SKM-1 (cell line): ENCODE measurements around the gene CPEB4.

Experiments used
- DNase-seq: peaks from one replicate; lab custom pipeline; 2025; ENCODE audit not compliant: unreplicated experiment; lab: John Stamatoyannopoulos, UW

The CPEB4 gene

GRCh38 chr5:173887610-173888472 is at the start of gene CPEB4:
Gene CPEB4 (plus strand): TSS chr5:173888349. CDS start chr5:173889734, 1,385 bp downstream.
- DNase-seq: peak; percentile 96

- DNase-seq: no peak
These were observed 48.9 kb upstream of the CPEB4 start for GRCh38 chr5:173839117-173839713.

- no peak for DNase-seq
These were observed 47.8 kb upstream of the CPEB4 start for GRCh38 chr5:173840111-173840983.

GRCh38 chr5:173841710-173842109 is 46.4 kb upstream of the CPEB4 start:
- no peak for DNase-seq

- DNase-seq: no peak
These were observed 44.4 kb upstream of the CPEB4 start for GRCh38 chr5:173843794-173844193.

- DNase-seq: no peak
These were observed 42.8 kb upstream of the CPEB4 start for GRCh38 chr5:173845321-173845720.

GRCh38 chr5:173846929-173847501 is 41.1 kb upstream of the CPEB4 start:
- DNase-seq: no peak

GRCh38 chr5:173848986-173849596 is 39.1 kb upstream of the CPEB4 start:
- no peak for DNase-seq

- no peak for DNase-seq
These were observed 38.2 kb upstream of the CPEB4 start for GRCh38 chr5:173849908-173850307.

GRCh38 chr5:173850659-173851058 is 37.5 kb upstream of the CPEB4 start:
- DNase-seq: no peak

- DNase-seq: no peak
These were observed 36.4 kb upstream of the CPEB4 start for GRCh38 chr5:173851595-173852243.

- DNase-seq: no peak
These were observed 35.3 kb upstream of the CPEB4 start for GRCh38 chr5:173852790-173853359.

- no peak for DNase-seq
These were observed 34.6 kb upstream of the CPEB4 start for GRCh38 chr5:173853370-173854131.

GRCh38 chr5:173855162-173855994 is 32.8 kb upstream of the CPEB4 start:
- no peak for DNase-seq

GRCh38 chr5:173855995-173856656 is 32.0 kb upstream of the CPEB4 start:
- no peak for DNase-seq

- no peak for DNase-seq
These were observed 30.9 kb upstream of the CPEB4 start for GRCh38 chr5:173857234-173857633.

GRCh38 chr5:173858021-173858669 is 30.0 kb upstream of the CPEB4 start:
- no peak for DNase-seq
